Mammary epithelial cell (primary cell): Measurements from ENCODE around the gene CHST7.

Experiments
- EZH2 ChIP-seq: IDR thresholded peaks from 2 replicates; pipeline ENCODE4 v1.6.1; 2012; ENCODE audit warnings: low read length, inconsistent platforms, borderline replicate concordance
- TF ChIP-seq, protein P1 (sequence below), 2 donors: IDR thresholded peaks in 1 of 2; conservative IDR thresholded peaks in 1 of 2; 2 replicates each; pipeline ENCODE4 v1.5.1; 2011 to 2012; ENCODE audit warnings: inconsistent platforms in 2 of 2, low read length in 2 of 2, mild to moderate bottlenecking in 2 of 2, control low read depth in 1 of 2, low read depth in 1 of 2; ENCODE audit not compliant: insufficient read depth in 1 of 2; ENCODE audit errors: extremely low read depth in 1 of 2

DNA sequence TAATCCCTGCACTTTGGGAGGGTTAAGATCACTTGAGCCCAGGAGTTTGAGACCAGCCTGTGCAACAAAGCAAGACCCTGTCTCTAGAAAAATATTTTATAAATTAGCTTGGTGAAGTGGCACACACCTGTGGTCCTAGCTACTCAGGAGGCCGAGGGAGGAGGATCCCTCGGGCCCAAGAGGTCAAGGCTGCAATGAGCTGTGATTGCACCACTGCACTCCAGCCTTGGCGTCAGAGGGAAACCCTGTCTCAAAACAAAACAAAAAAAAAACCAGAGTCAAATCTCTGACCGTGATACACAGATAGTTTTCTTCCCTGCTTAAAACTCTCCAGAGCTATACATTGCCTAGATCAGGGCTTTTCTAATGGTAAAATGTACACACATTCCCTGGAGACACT lies 53.5 kb downstream of the CHST7 start:
- TF ChIP-seq, protein P1, sequence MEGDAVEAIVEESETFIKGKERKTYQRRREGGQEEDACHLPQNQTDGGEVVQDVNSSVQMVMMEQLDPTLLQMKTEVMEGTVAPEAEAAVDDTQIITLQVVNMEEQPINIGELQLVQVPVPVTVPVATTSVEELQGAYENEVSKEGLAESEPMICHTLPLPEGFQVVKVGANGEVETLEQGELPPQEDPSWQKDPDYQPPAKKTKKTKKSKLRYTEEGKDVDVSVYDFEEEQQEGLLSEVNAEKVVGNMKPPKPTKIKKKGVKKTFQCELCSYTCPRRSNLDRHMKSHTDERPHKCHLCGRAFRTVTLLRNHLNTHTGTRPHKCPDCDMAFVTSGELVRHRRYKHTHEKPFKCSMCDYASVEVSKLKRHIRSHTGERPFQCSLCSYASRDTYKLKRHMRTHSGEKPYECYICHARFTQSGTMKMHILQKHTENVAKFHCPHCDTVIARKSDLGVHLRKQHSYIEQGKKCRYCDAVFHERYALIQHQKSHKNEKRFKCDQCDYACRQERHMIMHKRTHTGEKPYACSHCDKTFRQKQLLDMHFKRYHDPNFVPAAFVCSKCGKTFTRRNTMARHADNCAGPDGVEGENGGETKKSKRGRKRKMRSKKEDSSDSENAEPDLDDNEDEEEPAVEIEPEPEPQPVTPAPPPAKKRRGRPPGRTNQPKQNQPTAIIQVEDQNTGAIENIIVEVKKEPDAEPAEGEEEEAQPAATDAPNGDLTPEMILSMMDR (conservative IDR thresholded peaks at IDR 0.05 in 1 of 2, IDR thresholded peaks at IDR 0.05 in 1 of 2; ENCODE audit: extremely low read depth in 1 of 2, insufficient read depth in 1 of 2, low read depth in 1 of 2, low read length in 2 of 2) = no peak
- no peak for TF ChIP-seq EZH2
